ENCODE measurements around the gene ACTL9. TPM values are rescaled to one million over a fixed set of nuclear protein-coding genes. Genes with fewer than 3 reads are reported as not detected.

The ACTL9 gene
- total RNA-seq, 1 donor from 2014 or later: not detected

GRCh38 chr19:8731428-8732169 is 33.0 kb upstream of the ACTL9 start:
- Mint-ChIP-seq H3K36me3 (no peaks in the 10 kb centered on the region), H3K4me1 (no peaks in the 10 kb centered on the region), H3K27me3 (ENCODE audit: insufficient read depth, low read depth) (peaks cover 7% of the 10 kb centered on the region), H3K27ac (no peak overlapping the region), H3K9me3 (peaks cover 23% of the 10 kb centered on the region), H3K4me3 (no peak overlapping the region)
- no peak overlapping the region for H3K9ac ChIP-seq
- H3K36me3 ChIP-seq: no peaks in the 10 kb centered on the region
- H3K4me1 ChIP-seq: no peaks in the 10 kb centered on the region
- no peak overlapping the region for H3K27ac ChIP-seq
- H4K20me1 ChIP-seq (ENCODE audit: low read depth): no peaks in the 10 kb centered on the region
- no peak for TF ChIP-seq EZH2phosphoT487 (IDR thresholded peaks at IDR 0.05)
- TF ChIP-seq EZH2 (IDR thresholded peaks at IDR 0.05): no peak
- no peak for TF ChIP-seq CTCF (IDR thresholded peaks at IDR 0.05)
- H2AFZ ChIP-seq (replicated peaks): no peak overlapping the region
- H3K4me2 ChIP-seq: no peak overlapping the region
- no peaks in the 10 kb centered on the region for H3K79me2 ChIP-seq (ENCODE audit: low read depth)
- DNase-seq (ENCODE audit: low spot score): peak; percentile 3
- H3K27me3 ChIP-seq: no peaks in the 10 kb centered on the region
- H3K9me3 ChIP-seq (ENCODE audit: low read depth): no peaks in the 10 kb centered on the region
- H3K4me3 ChIP-seq: no peak overlapping the region
- H3F3A ChIP-seq (ENCODE audit: low read depth): no peaks in the 10 kb centered on the region

- H3K9me3 ChIP-seq (ENCODE audit: low read depth): no peaks in the 10 kb centered on the region
- no peaks in the 10 kb centered on the region for H4K20me1 ChIP-seq (ENCODE audit: low read depth)
- H3K79me2 ChIP-seq (ENCODE audit: low read depth): no peaks in the 10 kb centered on the region
- H3K27ac ChIP-seq: no peak overlapping the region
- H3K36me3 ChIP-seq: no peaks in the 10 kb centered on the region
- no peak overlapping the region for H3K4me3 Mint-ChIP-seq
- H3K4me1 Mint-ChIP-seq: no peaks in the 10 kb centered on the region
- no peak for TF ChIP-seq EZH2 (IDR thresholded peaks at IDR 0.05)
- TF ChIP-seq EZH2phosphoT487 (IDR thresholded peaks at IDR 0.05): no peak
- no peak for TF ChIP-seq CTCF (IDR thresholded peaks at IDR 0.05)
- no peaks in the 10 kb centered on the region for H3K27me3 ChIP-seq
- H3K36me3 Mint-ChIP-seq: no peaks in the 10 kb centered on the region
- no peaks in the 10 kb centered on the region for H3K4me1 ChIP-seq
- H3F3A ChIP-seq (ENCODE audit: low read depth): no peaks in the 10 kb centered on the region
- no peak overlapping the region for H3K27ac Mint-ChIP-seq
- H2AFZ ChIP-seq (replicated peaks): no peak overlapping the region
- no peak overlapping the region for H3K9ac ChIP-seq
- no peak overlapping the region for H3K4me2 ChIP-seq
- H3K27me3 Mint-ChIP-seq (ENCODE audit: insufficient read depth, low read depth): peaks cover 8% of the 10 kb centered on the region
- no peak overlapping the region for H3K4me3 ChIP-seq
- peaks cover 3% of the 10 kb centered on the region for H3K9me3 Mint-ChIP-seq
- no peak for DNase-seq (ENCODE audit: low spot score)
These were observed 25.7 kb upstream of the ACTL9 start for GRCh38 chr19:8724276-8724675.

GRCh38 chr19:8722032-8722431 is 23.4 kb upstream of the ACTL9 start:
- DNase-seq (ENCODE audit: low spot score): no peak
- H3K9me3 ChIP-seq (ENCODE audit: low read depth): no peaks in the 10 kb centered on the region
- H3K9ac ChIP-seq: no peak overlapping the region
- no peaks in the 10 kb centered on the region for H3K36me3 Mint-ChIP-seq
- H3K4me1 Mint-ChIP-seq: no peaks in the 10 kb centered on the region
- no peaks in the 10 kb centered on the region for H3K4me1 ChIP-seq
- no peaks in the 10 kb centered on the region for H3K79me2 ChIP-seq (ENCODE audit: low read depth)
- H3K27ac ChIP-seq: no peak overlapping the region
- H3K27ac Mint-ChIP-seq: no peak overlapping the region
- H3K4me3 Mint-ChIP-seq: no peak overlapping the region
- peaks cover 6% of the 10 kb centered on the region for H3K9me3 Mint-ChIP-seq
- no peaks in the 10 kb centered on the region for H4K20me1 ChIP-seq (ENCODE audit: low read depth)
- H3F3A ChIP-seq (ENCODE audit: low read depth): no peaks in the 10 kb centered on the region
- no peak overlapping the region for H2AFZ ChIP-seq (replicated peaks)
- TF ChIP-seq CTCF (IDR thresholded peaks at IDR 0.05): no peak
- no peak for TF ChIP-seq EZH2phosphoT487 (IDR thresholded peaks at IDR 0.05)
- TF ChIP-seq EZH2 (IDR thresholded peaks at IDR 0.05): no peak
- peaks cover 6% of the 10 kb centered on the region for H3K27me3 Mint-ChIP-seq (ENCODE audit: insufficient read depth, low read depth)
- no peaks in the 10 kb centered on the region for H3K36me3 ChIP-seq
- H3K27me3 ChIP-seq: no peaks in the 10 kb centered on the region
- H3K4me3 ChIP-seq: no peak overlapping the region
- no peak overlapping the region for H3K4me2 ChIP-seq

Measured in neural progenitor cell (in vitro differentiated cells).